HG03565 (cell line): ENCODE results near the gene STK33.

Source experiments
- ATAC-seq: cut with Tn5 transposase; IDR thresholded peaks from one replicate; pipeline ENCODE4 v1.9.1; 2021; ENCODE audit warnings: mild to moderate bottlenecking, moderate library complexity; ENCODE audit not compliant: unreplicated experiment

STK33 gene

GRCh38 chr11:8593935-8594909 lies at the start of gene STK33:
Gene STK33, minus strand, starts transcription at chr11:8594228. Its CDS starts 119,323 bp downstream, at chr11:8474905.
- ATAC-seq = peak; percentile 85

- no peak for ATAC-seq
Observed at GRCh38 chr11:8642196-8642841, 48.3 kb upstream of the STK33 start.

- ATAC-seq = no peak
Observed at GRCh38 chr11:8641332-8641731, 47.3 kb upstream of the STK33 start.

- no peak for ATAC-seq
Observed at GRCh38 chr11:8640267-8640906, 46.4 kb upstream of the STK33 start.

- ATAC-seq = no peak
Observed at GRCh38 chr11:8639655-8640054, 45.6 kb upstream of the STK33 start.

GRCh38 chr11:8638300-8638699 lies 44.3 kb upstream of the STK33 start:
- no peak for ATAC-seq

- ATAC-seq = no peak
Observed at GRCh38 chr11:8636127-8636526, 42.1 kb upstream of the STK33 start.

- no peak for ATAC-seq
Observed at GRCh38 chr11:8634498-8634897, 40.5 kb upstream of the STK33 start.

GRCh38 chr11:8631395-8632118 lies 37.5 kb upstream of the STK33 start:
- ATAC-seq = no peak

GRCh38 chr11:8624698-8625097 lies 30.7 kb upstream of the STK33 start:
- ATAC-seq = no peak

GRCh38 chr11:8621147-8621546 lies 27.1 kb upstream of the STK33 start:
- ATAC-seq = no peak

GRCh38 chr11:8617063-8617462 lies 23.0 kb upstream of the STK33 start:
- ATAC-seq = no peak

- ATAC-seq = no peak
Observed at GRCh38 chr11:8615291-8616032, 21.4 kb upstream of the STK33 start.

GRCh38 chr11:8614497-8614896 lies 20.5 kb upstream of the STK33 start:
- ATAC-seq = no peak

- no peak for ATAC-seq
Observed at GRCh38 chr11:8613036-8613435, 19.0 kb upstream of the STK33 start.

- no peak for ATAC-seq
Observed at GRCh38 chr11:8612522-8612921, 18.5 kb upstream of the STK33 start.

GRCh38 chr11:8610532-8611116 lies 16.6 kb upstream of the STK33 start:
- no peak for ATAC-seq

- no peak for ATAC-seq
Observed at GRCh38 chr11:8608652-8609051, 14.6 kb upstream of the STK33 start.

GRCh38 chr11:8605971-8606563 lies 12.0 kb upstream of the STK33 start:
- no peak for ATAC-seq
